Suppressor macrophage (primary cell): ENCODE results near the gene SDC1.

Experiments
- DNase-seq, 4 experiments: peaks; one replicate each; pipeline ENCODE4 v3.0.0-alpha.2; 2020 to 2022

The SDC1 gene

GRCh38 chr2:20227894-20228505 is 3.1 kb upstream of the SDC1 start:
- no peak for DNase-seq

GRCh38 chr2:20226152-20226545 is 1.2 kb upstream of the SDC1 start:
- DNase-seq, result no peak

GRCh38 chr2:20225294-20226151 is 593 bp upstream of the SDC1 start:
- peak; percentile 19 to 73 (median 45) for DNase-seq

GRCh38 chr2:20224164-20224715 is 690 bp downstream of the SDC1 start:
- DNase-seq, result peak in 2 of 4 experiments; percentile 23 to 67

DNA sequence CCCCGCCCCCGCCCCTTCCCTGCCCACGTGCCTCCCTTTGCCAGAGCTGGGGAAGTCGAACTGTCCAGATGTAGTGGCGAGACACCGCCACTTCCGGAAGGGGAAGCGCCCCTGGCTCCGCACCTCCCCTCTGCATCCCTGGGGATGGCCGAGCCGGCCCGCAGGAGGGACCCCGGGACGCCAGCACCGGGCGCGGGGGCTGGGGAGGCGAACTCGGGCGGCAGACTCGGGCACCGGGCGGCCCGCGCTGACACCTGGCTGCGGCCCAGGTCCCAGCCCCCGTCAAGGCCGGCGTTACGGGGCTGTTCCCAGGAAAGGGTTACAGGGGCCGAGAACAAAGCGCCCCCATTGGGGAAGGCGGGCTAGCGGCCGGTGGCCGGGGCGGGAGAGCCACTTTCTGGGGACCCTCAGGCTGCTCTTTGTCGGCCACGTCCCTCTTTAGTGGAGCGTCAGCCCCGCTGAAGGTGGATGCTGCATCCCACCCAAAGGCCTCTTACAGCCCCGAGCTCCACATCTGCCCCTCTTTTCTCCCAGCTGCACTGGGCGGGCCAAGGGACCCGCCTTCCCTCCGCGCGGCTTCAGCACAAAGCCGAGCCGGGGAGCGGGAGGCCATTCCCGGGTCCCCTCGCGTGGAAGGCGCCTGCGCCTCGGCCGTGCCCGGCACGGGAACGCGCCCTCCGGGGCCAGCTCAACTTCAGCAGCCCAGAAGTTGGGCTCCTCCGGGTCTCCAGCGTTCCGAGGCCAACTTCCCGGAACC is 1.3 kb downstream of the SDC1 start:
- DNase-seq, result peak in 3 of 4 experiments; percentile 38 to 62 (median 38)

GRCh38 chr2:20222769-20223406 is 2.0 kb downstream of the SDC1 start:
- DNase-seq, result no peak

- no peak for DNase-seq
Observed at GRCh38 chr2:20222014-20222768, 2.7 kb downstream of the SDC1 start.

GRCh38 chr2:20221555-20221973 is 3.4 kb downstream of the SDC1 start:
- DNase-seq, result no peak

DNA sequence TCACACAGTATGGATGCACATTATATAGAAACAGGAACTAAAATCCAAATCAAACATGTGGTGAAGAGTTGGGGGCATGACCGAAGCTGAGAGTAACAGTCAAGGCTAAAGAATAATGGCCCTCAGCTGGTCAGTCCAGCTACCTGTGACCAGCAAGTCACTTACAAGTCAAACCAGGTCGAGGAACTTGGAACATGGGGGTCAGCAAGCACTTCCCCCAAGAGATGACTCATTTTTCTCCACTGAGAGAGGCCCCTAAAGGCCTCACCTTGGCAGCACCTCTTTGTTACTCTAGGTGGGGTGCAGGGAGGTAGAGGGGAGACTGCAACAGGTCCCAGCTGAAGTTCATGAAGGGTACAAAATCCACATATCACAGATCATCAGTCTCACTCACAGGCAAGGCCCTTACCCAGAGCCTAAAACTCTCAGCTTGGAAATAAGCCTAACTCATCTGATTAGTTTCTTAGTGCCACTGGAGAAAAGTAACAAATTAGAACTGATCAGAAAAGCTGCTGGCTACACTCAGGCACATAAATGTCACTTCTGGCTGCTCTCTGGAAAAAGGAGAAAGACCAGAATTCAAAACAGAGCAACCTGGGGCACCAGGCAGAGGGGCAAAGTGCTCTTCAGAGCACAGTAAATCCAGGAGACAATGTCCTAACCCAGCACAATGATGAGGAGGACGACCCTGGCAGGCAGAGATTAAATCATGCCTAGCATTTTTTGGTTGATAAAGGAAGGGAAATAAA is 4.0 kb downstream of the SDC1 start:
- no peak for DNase-seq

- DNase-seq, result no peak
Observed at GRCh38 chr2:20219763-20220380, 5.1 kb downstream of the SDC1 start.

GRCh38 chr2:20218331-20219320 is 6.3 kb downstream of the SDC1 start:
- no peak for DNase-seq

DNA sequence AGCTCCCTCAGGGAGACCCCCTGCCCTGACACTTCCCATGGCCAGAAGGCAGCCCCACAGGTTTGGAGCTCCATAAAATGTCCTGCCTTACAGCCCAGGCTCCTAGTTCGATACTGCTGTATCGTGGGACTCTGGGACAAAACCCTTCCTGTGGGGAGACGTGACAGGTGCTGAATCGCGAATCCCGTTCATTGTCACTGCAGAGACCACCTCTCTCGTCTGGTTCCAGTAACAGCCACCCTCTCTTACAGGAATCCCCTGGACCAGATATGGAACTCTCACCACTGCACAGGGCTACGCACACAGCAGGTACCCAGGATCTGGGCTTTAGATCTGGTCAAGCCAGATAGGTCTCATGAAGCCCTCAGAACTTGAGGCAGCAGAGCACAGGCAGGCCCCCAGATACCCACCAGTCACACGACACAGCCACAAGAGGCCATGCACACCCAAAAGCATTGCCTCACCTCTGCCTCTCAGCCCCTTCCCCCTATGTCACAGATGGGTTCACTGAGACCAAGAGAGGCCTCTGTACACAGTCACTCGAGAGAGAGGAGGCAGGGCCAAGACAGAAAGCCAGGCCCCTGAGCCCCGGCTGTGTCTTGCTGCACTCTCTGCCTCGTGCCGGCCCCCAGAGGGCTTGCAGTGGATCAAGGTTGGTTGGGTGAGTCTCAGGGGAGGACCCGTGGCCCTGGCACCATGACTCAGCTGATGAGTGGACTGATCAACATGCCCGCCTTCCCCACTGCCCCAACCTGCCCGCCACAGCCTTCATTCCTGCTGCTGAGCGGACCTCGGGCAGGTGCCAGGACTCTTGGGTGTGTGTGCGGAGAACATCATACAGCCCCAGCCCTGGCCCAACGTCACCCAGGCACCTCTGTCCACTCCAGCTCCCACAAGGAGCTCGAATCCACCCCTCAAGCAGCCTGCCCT is 7.6 kb downstream of the SDC1 start:
- DNase-seq, result no peak

DNA sequence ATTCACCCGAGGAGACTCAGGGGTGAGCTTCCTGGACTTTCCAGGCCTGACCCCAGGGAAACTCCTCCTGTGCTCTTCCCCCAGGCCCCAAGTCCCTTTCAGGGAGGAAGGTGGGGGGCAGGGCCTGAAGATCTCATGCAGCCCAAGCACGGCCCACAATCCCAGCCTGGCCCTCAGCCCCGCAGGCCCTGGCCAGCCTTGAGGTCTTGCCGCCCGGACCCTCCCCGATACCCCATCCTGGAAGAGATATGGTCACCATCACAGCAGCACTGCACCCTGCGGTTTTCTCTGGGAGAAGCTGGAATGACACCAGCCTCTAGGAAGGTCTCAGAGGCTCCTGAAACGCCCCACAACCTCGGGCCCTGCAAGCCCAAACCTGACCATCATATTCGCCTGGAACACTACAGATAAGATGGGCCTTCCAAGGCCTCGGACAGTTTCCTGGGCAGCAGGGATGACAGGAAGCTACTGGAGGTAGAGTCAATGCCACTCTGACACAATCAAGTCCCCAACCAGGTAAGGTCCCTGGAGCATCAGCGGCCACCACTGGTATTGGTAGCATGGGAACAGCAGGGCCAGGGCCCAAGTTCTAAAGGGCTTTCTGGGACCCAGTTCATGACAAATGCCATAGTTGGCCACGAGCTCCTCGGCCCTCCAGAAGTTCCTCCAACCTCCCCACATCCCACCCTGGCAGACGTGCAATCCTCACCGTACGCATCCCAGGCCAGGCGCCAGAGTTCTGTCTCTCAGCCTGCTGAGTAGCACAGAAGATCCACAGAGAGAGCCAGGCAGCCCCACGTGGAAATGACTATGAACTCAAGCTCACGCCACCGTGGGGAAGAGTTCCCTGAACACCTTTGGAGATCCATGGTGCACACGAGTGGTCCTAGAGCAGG is 8.6 kb downstream of the SDC1 start:
- DNase-seq, result no peak

DNA sequence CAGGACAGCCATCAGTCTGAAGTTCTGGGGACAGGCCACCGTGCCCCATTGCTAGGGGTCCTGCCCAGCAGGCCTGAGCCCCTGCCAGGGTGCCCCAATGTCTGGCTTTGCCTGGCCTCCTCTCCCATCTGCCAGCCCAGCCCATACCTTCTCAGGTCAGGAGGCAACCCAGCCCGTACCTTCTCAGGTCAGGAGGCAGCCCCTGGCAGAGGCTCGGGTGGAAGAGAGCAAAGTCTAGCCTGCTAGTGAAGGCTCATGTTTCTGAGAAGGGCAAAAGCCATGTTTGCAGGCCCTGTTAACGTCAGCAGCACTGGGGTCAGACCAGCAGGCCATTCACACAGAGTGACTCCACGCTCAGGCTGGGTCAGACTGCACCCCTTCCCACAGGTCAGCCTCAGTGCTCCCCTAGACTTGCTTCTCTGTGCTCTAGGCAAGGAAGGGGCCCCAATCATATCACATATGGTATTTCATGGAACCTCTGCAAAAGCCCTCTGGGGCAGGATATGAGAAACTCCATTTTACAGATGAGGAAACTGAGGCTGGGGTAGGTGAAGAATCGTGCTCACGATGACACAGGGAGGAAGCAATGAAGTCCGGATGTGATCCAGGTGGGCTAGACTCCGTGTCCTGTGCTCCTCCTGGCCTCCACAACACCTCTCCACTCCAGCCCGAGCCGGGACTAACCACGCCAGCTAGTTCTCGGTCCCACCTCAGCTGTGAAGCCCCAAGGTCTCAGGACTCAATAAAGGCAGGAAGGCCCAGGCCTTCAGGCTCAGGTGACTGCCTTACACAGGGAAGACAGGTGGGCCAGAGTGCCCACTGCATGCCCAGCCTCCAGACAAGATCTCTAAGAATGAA is 9.5 kb downstream of the SDC1 start:
- no peak for DNase-seq

- DNase-seq, result peak in 2 of 4 experiments; percentile 17 to 23
Observed at GRCh38 chr2:20214566-20215182, 10.3 kb downstream of the SDC1 start.
